Measurements from ENCODE around the gene MRPS7.
A peak's percentile ranks its signal among the peaks of the same experiment; 100 is the strongest.
"Not testable (repeated sequence)": the region's sequence is repeated elsewhere in the genome, so short reads cannot be mapped to it uniquely, and the experiment has no call there.

The MRPS7 gene

DNA sequence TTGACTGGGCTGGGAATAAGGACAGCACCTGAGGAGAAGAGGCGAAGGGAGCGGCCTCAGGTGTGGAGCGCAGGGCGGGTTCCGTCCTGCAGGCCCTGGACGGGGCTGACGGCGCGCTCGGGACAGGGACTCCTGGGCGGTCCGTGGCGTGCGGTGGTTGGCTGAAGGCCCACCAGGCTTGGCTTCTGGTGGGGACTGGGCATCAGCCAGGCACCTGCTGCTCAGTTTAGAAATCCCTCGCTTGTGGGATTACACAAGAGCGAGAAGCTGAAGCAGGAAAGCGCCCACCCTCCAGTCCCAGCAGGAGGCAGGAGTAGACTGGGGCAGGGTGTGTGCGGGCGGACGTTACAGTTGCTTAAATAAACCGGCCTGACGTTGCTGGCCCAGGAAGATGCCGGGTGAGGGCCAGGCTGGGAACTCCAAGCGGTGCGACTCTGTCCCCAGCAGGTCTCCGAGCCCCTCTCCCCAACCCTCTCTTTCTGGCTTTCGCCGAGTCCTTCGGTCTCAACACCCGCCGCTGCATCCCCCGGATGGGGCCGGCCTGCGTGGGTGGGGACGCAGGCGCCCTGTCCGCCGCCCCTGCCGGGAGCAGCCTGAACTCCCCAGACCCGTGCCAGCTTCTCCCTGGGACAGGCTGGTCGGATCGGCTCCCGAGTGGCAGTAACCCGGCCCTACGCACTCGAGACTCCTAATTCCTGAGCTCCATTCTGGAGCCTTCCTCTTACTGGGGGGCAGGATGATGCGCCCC is 8.7 kb downstream of the MRPS7 start:
- DNase-seq (ENCODE audit: insufficient read length, low spot score) (peak; percentile 63), FAIRE-seq (peak; percentile 75)
- peak; percentile 69 for TF ChIP-seq POLR2A (IDR thresholded peaks at IDR 0.05; ENCODE audit: low read depth, low read length)
- TF ChIP-seq POLR2AphosphoS5 (IDR thresholded peaks at IDR 0.05; ENCODE audit: low read depth, low read length): peak; percentile 70; the same call in 1 of the 2 replicates
- TF ChIP-seq POU2F2 (IDR thresholded peaks at IDR 0.05; ENCODE audit: low read depth, low read length): no peak

DNA sequence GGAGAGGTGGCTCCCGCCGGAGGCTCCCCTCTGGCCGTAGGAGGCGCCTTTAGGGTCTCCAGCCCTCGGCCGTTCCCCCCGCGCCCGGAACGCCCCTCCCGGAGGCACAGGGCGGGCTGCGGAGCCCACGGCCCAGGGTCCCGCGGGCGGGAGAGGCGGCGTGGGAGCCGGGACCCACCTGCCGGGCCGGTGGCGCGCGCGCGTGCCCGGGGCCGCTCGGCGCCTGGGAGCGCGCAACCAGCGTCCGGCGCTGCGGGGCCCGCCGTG is 9.2 kb downstream of the MRPS7 start, which contains the start of gene MIF4GD:
Gene MIF4GD (minus strand): TSS at position 266 of the 267 bp plus-strand sequence. CDS start 1,036 bp downstream, outside the sequence.
- no peak for DNase-seq (ENCODE audit: insufficient read length, low spot score)
- TF ChIP-seq TAF1 (IDR thresholded peaks at IDR 0.05; ENCODE audit: low read depth, low read length) (no peak), SPI1 (IDR thresholded peaks at IDR 0.05; ENCODE audit: low read depth, low read length) (no peak), PAX5 (IDR thresholded peaks at IDR 0.05; ENCODE audit: insufficient read depth, low read length, severe bottlenecking) (peak; percentile 20)
- FAIRE-seq: no peak

- TF ChIP-seq TAF1 (IDR thresholded peaks at IDR 0.05; ENCODE audit: low read depth, low read length) (no peak), PAX5 (IDR thresholded peaks at IDR 0.05; ENCODE audit: insufficient read depth, low read length, severe bottlenecking) (no peak), SPI1 (IDR thresholded peaks at IDR 0.05; ENCODE audit: low read depth, low read length) (no peak; the same call in 1 of the 2 replicates), POU2F2 (IDR thresholded peaks at IDR 0.05; ENCODE audit: low read depth, low read length) (no peak), POLR2A (IDR thresholded peaks at IDR 0.05; ENCODE audit: low read depth, low read length) (no peak), POLR2AphosphoS5 (IDR thresholded peaks at IDR 0.05; ENCODE audit: low read depth, low read length) (no peak)
- FAIRE-seq: peak; percentile 97
- DNase-seq (ENCODE audit: insufficient read length, low spot score): peak; percentile 95
These were observed 9.7 kb downstream of the MRPS7 start for GRCh38 chr17:75271233-75271954.

DNA sequence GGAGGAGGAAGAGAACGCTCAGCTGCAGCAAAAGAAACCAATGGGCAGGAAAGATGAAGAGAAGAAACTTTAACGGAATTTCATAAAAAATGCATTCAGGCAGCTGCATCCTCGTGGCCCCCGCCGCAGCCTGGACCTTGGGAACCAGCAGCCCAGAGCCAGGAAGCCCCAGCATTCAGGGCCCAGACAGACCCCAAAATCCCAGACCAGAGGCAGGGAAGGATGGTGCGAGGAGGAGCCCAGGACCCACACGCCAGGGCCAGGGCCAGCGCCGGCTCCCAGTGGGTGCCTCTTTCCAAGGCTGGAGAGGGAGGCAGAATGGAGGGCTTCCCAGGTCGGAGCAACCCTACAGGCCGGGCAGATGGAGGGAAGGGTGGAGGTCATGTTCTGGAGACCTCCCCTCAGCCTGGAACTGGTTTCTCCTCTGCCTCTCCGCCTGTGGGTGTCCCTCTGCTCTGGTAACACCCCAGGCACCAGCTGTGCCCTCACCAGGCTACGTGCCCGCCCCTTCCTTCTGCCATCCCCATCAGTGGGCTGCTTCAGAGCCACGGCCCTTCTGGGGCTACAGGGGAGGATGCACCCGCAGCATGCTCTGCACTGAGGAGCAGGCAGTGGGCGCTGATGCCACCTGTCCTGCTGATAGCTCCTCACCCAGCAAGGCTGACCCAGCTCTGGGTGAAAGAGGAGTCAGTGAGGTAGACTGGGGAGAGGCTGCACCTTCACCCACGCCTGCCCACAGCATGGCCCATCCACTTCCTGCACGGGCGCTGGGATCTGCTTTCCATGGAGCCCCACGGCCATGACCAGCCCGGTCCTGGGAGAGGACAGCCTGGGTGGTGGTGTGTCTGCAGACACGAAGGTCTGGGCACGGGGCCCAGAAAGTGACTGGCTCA is 10.5 kb downstream of the MRPS7 start:
- peak; percentile 80 for FAIRE-seq
- DNase-seq (ENCODE audit: insufficient read length, low spot score): no peak
- peak; percentile 60; the same call in 1 of the 2 replicates for TF ChIP-seq POLR2AphosphoS5 (IDR thresholded peaks at IDR 0.05; ENCODE audit: low read depth, low read length)
- no peak for TF ChIP-seq TAF1 (IDR thresholded peaks at IDR 0.05; ENCODE audit: low read depth, low read length)
- no peak for TF ChIP-seq PAX5 (IDR thresholded peaks at IDR 0.05; ENCODE audit: insufficient read depth, low read length, severe bottlenecking)
- TF ChIP-seq SPI1 (IDR thresholded peaks at IDR 0.05; ENCODE audit: low read depth, low read length): no peak
- no peak; the same call in 1 of the 2 replicates for TF ChIP-seq POU2F2 (IDR thresholded peaks at IDR 0.05; ENCODE audit: low read depth, low read length)
- peak; percentile 66 for TF ChIP-seq POLR2A (IDR thresholded peaks at IDR 0.05; ENCODE audit: low read depth, low read length)

GRCh38 chr17:75272848-75273184 is 11.1 kb downstream of the MRPS7 start:
- DNase-seq (ENCODE audit: insufficient read length, low spot score): no peak
- TF ChIP-seq POLR2A (IDR thresholded peaks at IDR 0.05; ENCODE audit: low read depth, low read length): peak; percentile 2; the same call in 1 of the 2 replicates
- no peak for TF ChIP-seq SPI1 (IDR thresholded peaks at IDR 0.05; ENCODE audit: low read depth, low read length)
- TF ChIP-seq PAX5 (IDR thresholded peaks at IDR 0.05; ENCODE audit: insufficient read depth, low read length, severe bottlenecking): no peak
- no peak for TF ChIP-seq POU2F2 (IDR thresholded peaks at IDR 0.05; ENCODE audit: low read depth, low read length)
- FAIRE-seq: no peak

- TF ChIP-seq SPI1 (IDR thresholded peaks at IDR 0.05; ENCODE audit: low read depth, low read length): no peak
- no peak for TF ChIP-seq PAX5 (IDR thresholded peaks at IDR 0.05; ENCODE audit: insufficient read depth, low read length, severe bottlenecking)
- TF ChIP-seq POLR2A (IDR thresholded peaks at IDR 0.05; ENCODE audit: low read depth, low read length): peak; percentile 38; the same call in 1 of the 2 replicates
- TF ChIP-seq POLR2AphosphoS5 (IDR thresholded peaks at IDR 0.05; ENCODE audit: low read depth, low read length): 0 out of 2 replicates have a peak, but pooled peaks have one; percentile 20
- no peak for TF ChIP-seq POU2F2 (IDR thresholded peaks at IDR 0.05; ENCODE audit: low read depth, low read length)
- TF ChIP-seq TAF1 (IDR thresholded peaks at IDR 0.05; ENCODE audit: low read depth, low read length): no peak
- FAIRE-seq: no peak
- no peak for DNase-seq (ENCODE audit: insufficient read length, low spot score)
These were observed 12.5 kb downstream of the MRPS7 start for GRCh38 chr17:75273977-75274708.

- FAIRE-seq: no peak
- DNase-seq (ENCODE audit: insufficient read length, low spot score): no peak
These were observed 16.0 kb downstream of the MRPS7 start for GRCh38 chr17:75277664-75278071.

DNA sequence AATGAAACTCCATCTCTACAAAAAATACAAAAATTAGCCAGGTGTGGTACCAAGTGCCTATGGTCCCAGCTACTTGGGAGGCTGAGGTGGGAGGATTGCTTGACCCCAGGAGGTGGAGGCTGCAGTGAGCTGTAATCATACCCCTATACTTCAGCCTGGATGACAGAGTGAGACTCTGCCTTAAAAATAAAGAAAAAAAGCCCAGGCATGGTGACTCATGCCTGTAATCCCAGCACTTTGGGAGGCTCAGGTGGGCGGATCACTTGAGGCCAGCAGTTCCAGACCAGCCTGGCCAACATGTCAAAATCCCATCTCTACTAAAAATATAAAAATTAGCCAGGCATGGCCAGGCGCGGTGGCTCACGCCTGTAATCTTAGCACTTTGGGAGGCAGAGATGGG is 18.5 kb downstream of the MRPS7 start:
- not testable (repeated sequence) for DNase-seq (ENCODE audit: insufficient read length, low spot score); FAIRE-seq

More at GRCh38 chr17:75277664-75278071, 16.0 kb downstream of the MRPS7 start:
- TF ChIP-seq POLR2A (IDR thresholded peaks at IDR 0.05; ENCODE audit: low read depth, low read length) (no peak), SPI1 (IDR thresholded peaks at IDR 0.05; ENCODE audit: low read depth, low read length) (no peak), POU2F2 (IDR thresholded peaks at IDR 0.05; ENCODE audit: low read depth, low read length) (no peak), PAX5 (IDR thresholded peaks at IDR 0.05; ENCODE audit: insufficient read depth, low read length, severe bottlenecking) (no peak), POLR2AphosphoS5 (IDR thresholded peaks at IDR 0.05; ENCODE audit: low read depth, low read length) (no peak), TAF1 (IDR thresholded peaks at IDR 0.05; ENCODE audit: low read depth, low read length) (no peak)

DNA sequence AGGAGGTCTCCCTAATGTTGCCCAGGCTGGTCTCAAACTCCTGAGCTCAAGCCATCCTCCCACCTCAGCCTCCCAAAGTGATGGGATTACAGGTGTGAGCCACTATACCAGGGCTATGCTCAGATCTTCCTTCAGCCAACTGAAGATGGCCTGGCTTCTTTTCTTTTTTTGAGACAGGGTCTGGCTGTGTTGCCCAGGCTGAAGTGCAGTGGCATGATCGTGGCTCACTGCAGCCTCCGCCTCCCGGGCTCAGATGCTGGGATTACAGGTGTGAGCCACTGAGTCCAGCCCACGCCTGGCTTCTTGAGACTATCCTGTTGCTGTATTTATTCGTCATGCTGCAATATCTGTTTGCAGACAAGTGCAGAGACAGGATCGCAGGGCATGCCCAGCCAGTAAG is 23.4 kb downstream of the MRPS7 start:
- no peak for FAIRE-seq
- TF ChIP-seq POLR2AphosphoS5 (IDR thresholded peaks at IDR 0.05; ENCODE audit: low read depth, low read length) (no peak), POLR2A (IDR thresholded peaks at IDR 0.05; ENCODE audit: low read depth, low read length) (no peak), SPI1 (IDR thresholded peaks at IDR 0.05; ENCODE audit: low read depth, low read length) (no peak), TAF1 (IDR thresholded peaks at IDR 0.05; ENCODE audit: low read depth, low read length) (no peak), PAX5 (IDR thresholded peaks at IDR 0.05; ENCODE audit: insufficient read depth, low read length, severe bottlenecking) (no peak), POU2F2 (IDR thresholded peaks at IDR 0.05; ENCODE audit: low read depth, low read length) (no peak)

More for the DNA sequence above, 23.4 kb downstream of the MRPS7 start:
- no peak for DNase-seq (ENCODE audit: insufficient read length, low spot score)
